HepG2 (cell line): ENCODE results near the gene TGFA.

Experiments
- ARNT ChIP-seq: fragments of 450-650 bp; IDR thresholded peaks from 2 replicates; pipeline ENCODE4 v1.6.1; 2017
- BRCA1 ChIP-seq: sonication (generic); formaldehyde crosslinking; IDR thresholded peaks from 2 replicates; pipeline ENCODE4 v1.4.0; 2020; ENCODE audit warnings: missing genetic modification reagents
- CCAR2 ChIP-seq: fragments of 200-400 bp; formaldehyde crosslinking; optimal IDR thresholded peaks from 2 replicates; pipeline ENCODE3; 2018; ENCODE audit warnings: low read depth, mild to moderate bottlenecking, low read length, moderate library complexity
- CTCF ChIP-seq: sonication (generic); formaldehyde crosslinking; IDR thresholded peaks from 2 replicates; pipeline ENCODE4 v1.5.0; 2020; ENCODE audit warnings: mild to moderate bottlenecking, missing genetic modification reagents, moderate library complexity
- DPF2 ChIP-seq: sonication (generic); formaldehyde crosslinking; IDR thresholded peaks from 2 replicates; pipeline ENCODE4 v1.4.0; 2020; ENCODE audit warnings: mild to moderate bottlenecking, low read depth, missing genetic modification reagents, borderline replicate concordance
- ETV6 ChIP-seq: sonication (generic); formaldehyde crosslinking; conservative IDR thresholded peaks from 2 replicates; pipeline ENCODE4 v1.4.0; 2020; ENCODE audit warnings: missing genetic modification reagents
- MXD4 ChIP-seq: IDR thresholded peaks from 2 replicates; pipeline ENCODE4 v1.6.1; 2016; ENCODE audit warnings: mild to moderate bottlenecking, missing biosample characterization, missing genetic modification reagents
- POLR2A ChIP-seq, 2 experiments: IDR thresholded peaks; 2 replicates each; pipeline ENCODE4 v1.6.1; 2011; ENCODE audit warnings: low read depth in 2 of 2, low read length in 2 of 2, mild to moderate bottlenecking in 1 of 2, moderate library complexity in 1 of 2; ENCODE audit not compliant: insufficient read depth in 1 of 2
- TAF1 ChIP-seq: sonication (generic); formaldehyde crosslinking; IDR thresholded peaks from 2 replicates; pipeline ENCODE4 v1.4.0; 2020; ENCODE audit warnings: missing genetic modification reagents
- TOPORS ChIP-seq: sonication (generic); formaldehyde crosslinking; IDR thresholded peaks from 2 replicates; pipeline ENCODE4 v1.8.0; 2023; ENCODE audit warnings: mild to moderate bottlenecking, missing genetic modification reagents
- ZNF354B ChIP-seq: sonication (generic); formaldehyde crosslinking; IDR thresholded peaks from 2 replicates; pipeline ENCODE4 v1.8.0; 2022; ENCODE audit warnings: mild to moderate bottlenecking, missing genetic modification reagents
- TF ChIP-seq, protein P1 (sequence below): sonication (generic); formaldehyde crosslinking; IDR thresholded peaks from 2 replicates; pipeline ENCODE4 v1.4.0; 2020; ENCODE audit warnings: low read depth, missing genetic modification reagents
- TF ChIP-seq, protein P2 (sequence below): sonication (generic); formaldehyde crosslinking; IDR thresholded peaks from 2 replicates; pipeline ENCODE4 v1.4.0; 2020; ENCODE audit warnings: missing genetic modification reagents, borderline replicate concordance
- TF ChIP-seq, protein P3 (sequence below): sonication (generic); formaldehyde crosslinking; IDR thresholded peaks from 2 replicates; pipeline ENCODE4 v1.4.0; 2020; ENCODE audit warnings: missing genetic modification reagents

- TF ChIP-seq, protein P1, sequence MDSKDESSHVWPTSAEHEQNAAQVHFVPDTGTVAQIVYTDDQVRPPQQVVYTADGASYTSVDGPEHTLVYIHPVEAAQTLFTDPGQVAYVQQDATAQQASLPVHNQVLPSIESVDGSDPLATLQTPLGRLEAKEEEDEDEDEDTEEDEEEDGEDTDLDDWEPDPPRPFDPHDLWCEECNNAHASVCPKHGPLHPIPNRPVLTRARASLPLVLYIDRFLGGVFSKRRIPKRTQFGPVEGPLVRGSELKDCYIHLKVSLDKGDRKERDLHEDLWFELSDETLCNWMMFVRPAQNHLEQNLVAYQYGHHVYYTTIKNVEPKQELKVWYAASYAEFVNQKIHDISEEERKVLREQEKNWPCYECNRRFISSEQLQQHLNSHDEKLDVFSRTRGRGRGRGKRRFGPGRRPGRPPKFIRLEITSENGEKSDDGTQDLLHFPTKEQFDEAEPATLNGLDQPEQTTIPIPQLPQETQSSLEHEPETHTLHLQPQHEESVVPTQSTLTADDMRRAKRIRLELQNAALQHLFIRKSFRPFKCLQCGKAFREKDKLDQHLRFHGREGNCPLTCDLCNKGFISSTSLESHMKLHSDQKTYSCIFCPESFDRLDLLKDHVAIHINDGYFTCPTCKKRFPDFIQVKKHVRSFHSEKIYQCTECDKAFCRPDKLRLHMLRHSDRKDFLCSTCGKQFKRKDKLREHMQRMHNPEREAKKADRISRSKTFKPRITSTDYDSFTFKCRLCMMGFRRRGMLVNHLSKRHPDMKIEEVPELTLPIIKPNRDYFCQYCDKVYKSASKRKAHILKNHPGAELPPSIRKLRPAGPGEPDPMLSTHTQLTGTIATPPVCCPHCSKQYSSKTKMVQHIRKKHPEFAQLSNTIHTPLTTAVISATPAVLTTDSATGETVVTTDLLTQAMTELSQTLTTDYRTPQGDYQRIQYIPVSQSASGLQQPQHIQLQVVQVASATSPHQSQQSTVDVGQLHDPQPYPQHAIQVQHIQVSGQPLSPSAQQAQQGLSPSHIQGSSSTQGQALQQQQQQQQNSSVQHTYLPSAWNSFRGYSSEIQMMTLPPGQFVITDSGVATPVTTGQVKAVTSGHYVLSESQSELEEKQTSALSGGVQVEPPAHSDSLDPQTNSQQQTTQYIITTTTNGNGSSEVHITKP (CRISPR knock-in tag), result no peak
- TF ChIP-seq BRCA1, result no peak
- TF ChIP-seq TAF1, result no peak
- no peak for TF ChIP-seq ARNT
- no peak for TF ChIP-seq DPF2 (CRISPR knock-in tag)
- no peak for TF ChIP-seq CCAR2
- TF ChIP-seq, protein P2, sequence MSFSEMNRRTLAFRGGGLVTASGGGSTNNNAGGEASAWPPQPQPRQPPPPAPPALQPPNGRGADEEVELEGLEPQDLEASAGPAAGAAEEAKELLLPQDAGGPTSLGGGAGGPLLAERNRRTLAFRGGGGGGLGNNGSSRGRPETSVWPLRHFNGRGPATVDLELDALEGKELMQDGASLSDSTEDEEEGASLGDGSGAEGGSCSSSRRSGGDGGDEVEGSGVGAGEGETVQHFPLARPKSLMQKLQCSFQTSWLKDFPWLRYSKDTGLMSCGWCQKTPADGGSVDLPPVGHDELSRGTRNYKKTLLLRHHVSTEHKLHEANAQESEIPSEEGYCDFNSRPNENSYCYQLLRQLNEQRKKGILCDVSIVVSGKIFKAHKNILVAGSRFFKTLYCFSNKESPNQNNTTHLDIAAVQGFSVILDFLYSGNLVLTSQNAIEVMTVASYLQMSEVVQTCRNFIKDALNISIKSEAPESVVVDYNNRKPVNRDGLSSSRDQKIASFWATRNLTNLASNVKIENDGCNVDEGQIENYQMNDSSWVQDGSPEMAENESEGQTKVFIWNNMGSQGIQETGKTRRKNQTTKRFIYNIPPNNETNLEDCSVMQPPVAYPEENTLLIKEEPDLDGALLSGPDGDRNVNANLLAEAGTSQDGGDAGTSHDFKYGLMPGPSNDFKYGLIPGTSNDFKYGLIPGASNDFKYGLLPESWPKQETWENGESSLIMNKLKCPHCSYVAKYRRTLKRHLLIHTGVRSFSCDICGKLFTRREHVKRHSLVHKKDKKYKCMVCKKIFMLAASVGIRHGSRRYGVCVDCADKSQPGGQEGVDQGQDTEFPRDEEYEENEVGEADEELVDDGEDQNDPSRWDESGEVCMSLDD (CRISPR knock-in tag), result no peak
- TF ChIP-seq MXD4 (CRISPR knock-in tag), result no peak
- TF ChIP-seq ZNF354B (CRISPR knock-in tag), result no peak
- TF ChIP-seq CTCF (CRISPR knock-in tag), result no peak
- no peak for TF ChIP-seq TOPORS (CRISPR knock-in tag)
- TF ChIP-seq, protein P3, sequence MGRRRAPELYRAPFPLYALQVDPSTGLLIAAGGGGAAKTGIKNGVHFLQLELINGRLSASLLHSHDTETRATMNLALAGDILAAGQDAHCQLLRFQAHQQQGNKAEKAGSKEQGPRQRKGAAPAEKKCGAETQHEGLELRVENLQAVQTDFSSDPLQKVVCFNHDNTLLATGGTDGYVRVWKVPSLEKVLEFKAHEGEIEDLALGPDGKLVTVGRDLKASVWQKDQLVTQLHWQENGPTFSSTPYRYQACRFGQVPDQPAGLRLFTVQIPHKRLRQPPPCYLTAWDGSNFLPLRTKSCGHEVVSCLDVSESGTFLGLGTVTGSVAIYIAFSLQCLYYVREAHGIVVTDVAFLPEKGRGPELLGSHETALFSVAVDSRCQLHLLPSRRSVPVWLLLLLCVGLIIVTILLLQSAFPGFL (CRISPR knock-in tag), result no peak
- no peak for TF ChIP-seq POLR2A (IDR thresholded peaks at IDR 0.05; ENCODE audit: insufficient read depth in 1 of 2, low read depth in 2 of 2, low read length in 2 of 2)
- no peak for TF ChIP-seq ETV6 (CRISPR knock-in tag)
Measured at GRCh38 chr2:70519453-70519852, 34.2 kb downstream of the TGFA start.
